GM18868 (cell line): ENCODE measurements around the gene SAMD4B.
"Not testable (repeated sequence)": the region's sequence is repeated elsewhere in the genome, so short reads cannot be mapped to it uniquely, and the experiment has no call there.

Experiments
- ATAC-seq: cut with Tn5 transposase; IDR thresholded peaks from one replicate; pipeline ENCODE4 v1.9.1; 2021; ENCODE audit warnings: mild to moderate bottlenecking, moderate library complexity; ENCODE audit not compliant: unreplicated experiment

SAMD4B gene

GRCh38 chr19:39333507-39333906 lies 8.7 kb upstream of the SAMD4B start:
- ATAC-seq, result no peak

DNA sequence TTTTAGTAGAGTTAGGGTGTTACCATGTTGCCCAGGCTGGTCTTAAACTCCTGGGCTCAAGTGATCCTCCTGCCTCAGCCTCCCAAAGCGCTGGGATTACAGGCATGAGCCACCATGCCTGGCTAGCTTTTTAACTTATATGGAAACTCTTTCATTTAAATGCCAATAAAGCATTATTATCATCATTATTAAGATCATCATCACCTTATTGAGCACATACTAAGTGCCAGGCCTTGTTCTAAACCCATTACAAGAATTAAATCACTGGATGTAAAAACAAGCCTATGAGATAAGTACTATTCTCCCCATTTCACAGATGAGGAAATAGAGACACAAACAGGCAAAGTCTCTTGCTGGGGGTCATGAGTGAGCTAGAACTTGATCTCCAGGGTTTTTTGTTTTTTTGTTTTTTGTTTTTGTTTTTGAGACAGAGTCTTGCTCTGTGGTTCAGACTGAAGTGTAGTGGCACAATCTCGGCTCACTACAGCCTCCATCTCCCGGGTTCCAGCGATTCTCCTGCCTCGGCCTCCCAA lies 7.7 kb upstream of the SAMD4B start:
- ATAC-seq, result no peak

DNA sequence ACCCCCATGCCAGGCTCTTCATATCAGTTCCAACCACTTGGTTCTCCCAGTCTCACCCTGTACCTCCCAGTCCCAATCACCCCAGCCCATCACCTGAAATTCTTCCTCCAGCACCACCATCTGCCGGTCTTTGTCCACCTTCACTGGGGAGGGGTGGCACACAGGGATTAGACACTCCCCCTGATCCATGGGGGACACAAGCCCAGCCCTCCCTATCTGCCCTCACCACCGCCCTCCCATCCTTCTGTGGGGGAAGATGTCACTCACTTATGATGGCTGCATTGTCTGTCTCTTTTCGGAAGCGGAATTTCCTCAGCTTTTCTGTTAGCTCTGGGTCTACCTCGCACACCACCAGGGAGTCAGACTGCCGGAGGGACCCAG lies 7.1 kb upstream of the SAMD4B start:
- ATAC-seq, result no peak

- no peak for ATAC-seq
Measured at GRCh38 chr19:39336483-39336882, 5.7 kb upstream of the SAMD4B start.

DNA sequence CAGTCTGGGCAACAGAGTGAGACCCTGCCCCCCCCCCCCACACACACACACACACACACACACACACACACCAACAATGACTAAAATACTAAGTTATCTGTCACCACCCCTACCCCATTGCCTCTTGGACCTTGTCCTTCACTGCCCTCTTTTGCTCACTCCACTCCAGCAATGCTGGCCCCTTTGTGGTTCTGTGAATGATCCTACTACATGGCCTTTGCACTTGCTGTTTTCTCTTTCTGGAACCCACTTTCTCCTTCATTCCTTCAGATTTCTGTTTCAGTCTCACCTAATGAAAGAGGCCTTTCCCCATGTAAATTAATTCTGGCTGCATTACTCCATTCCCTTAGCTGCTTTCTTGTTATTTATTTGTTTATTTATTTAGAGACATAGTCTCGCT lies 2.5 kb upstream of the SAMD4B start:
- no peak for ATAC-seq

- ATAC-seq, result not testable (repeated sequence)
Measured at GRCh38 chr19:39340156-39340555, 2.1 kb upstream of the SAMD4B start.

DNA sequence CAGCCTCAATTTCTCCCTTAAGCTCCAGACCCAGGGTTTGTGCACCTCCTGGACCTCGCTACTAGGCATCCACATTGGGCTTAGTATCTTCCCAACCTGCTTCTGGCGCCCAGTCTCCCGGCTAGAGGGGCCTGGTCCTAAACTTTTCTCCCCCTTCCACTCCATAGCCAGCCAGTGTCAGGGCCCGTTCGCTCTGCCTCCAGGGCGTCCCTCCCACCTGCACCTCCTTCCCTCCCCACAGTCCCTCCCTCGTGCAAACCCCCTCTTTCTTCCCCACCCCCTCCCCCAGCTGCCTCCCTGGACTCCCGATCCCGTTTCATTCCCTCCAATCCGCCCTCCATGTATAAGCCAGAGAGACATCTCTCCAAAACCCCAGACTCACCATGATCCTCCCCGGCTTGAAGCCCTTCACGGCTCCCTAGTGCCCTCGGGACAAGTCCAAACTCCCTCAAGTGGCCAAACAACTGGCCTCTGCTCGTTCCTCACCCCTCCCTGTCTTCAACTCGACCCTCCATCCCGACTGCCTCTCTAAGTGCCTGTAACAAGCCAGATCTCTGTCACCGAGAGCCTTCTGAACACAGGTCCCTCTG lies 997 bp upstream of the SAMD4B start:
- no peak for ATAC-seq

DNA sequence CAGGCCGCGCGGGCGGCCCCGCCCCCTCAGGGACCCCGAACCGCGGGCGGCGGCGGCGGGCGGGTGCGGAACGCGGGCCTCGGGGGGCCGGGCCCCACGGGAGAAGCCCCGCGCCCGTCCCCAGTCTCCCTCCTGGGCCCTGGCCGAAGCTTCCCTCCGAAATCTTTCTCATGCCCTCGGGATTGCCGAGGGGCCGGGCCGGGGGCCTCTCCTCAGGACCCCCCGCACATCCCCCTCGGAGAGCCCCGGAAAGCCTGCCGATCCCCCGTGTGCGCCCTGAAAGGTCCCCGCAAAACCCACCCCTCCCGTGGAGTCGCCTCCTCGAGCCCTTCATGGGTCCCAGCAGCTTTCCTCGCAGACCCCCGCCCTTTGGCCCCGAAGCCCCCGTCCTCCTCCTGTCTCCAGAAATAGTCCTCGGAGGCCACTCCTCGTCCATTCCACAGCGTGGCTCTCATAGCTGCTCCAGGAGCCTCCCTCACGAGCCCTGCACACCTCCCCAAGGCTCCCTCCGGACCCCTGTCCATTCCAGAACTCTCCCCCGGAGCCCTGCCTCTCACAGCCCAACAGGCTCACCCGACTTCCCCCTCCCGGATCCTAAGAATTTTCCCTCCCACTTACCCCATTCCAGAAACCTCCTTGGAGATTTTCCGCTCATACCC lies 555 bp downstream of the SAMD4B start:
- ATAC-seq, result no peak

DNA sequence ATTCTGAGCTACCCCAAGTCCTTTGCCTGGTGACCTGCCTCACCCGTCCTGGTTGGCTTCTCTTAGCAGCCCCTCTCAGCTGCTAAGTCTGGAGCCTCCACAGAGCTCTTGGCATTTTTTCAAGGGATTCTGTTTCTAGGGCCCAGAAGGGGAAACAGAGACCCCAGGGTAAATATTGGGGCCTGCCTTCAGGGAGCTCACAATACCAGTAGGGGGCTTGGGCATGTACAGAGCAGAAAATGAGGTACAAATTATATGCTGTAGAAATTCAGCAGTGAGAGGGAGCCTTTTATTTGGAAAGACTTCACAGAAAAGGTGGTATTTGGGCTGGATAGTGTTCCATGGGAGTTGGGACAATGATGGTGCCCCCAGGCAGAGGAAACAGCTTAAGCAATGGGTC lies 3.7 kb downstream of the SAMD4B start:
- ATAC-seq, result no peak

DNA sequence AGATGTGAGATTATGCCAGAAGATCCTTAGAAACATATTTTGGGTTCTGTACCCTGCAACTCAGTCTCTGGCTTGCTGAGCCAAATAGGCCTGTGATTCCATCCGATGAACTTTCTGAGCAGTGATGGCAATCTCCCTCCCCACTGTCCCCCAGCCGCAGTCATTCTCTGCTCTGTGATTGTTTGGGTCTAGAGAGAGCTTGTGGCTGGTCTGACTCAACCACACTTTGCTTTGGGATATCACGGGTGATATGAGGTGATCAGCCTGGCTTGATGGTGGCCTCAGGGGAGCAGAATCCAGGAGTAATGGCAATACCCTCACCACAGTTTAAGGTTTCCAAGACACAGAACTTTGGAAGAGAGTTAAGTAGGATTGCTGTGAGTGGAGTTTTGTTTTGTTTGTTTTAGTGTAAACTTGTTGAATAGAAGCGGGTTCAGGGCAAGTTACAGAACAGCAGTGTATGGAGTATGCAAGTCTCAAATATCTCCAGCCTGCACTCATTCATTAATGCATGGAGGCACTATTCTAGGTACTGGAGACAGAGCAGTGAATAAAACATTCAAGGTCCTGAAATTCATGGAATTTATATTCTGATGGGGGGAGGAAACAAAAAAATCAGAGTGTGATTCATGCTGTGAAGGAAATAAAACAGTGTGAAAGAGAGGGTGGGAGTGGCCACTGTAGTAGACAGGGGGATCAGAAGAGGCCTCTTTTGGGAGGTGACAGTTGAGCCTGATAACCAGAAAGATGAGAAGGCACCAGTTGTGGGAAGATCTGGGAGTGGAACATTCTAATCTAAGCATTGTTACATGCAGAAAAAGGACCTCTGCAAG lies 5.3 kb downstream of the SAMD4B start:
- ATAC-seq, result no peak

GRCh38 chr19:39349326-39349725 lies 7.1 kb downstream of the SAMD4B start:
- ATAC-seq, result no peak

DNA sequence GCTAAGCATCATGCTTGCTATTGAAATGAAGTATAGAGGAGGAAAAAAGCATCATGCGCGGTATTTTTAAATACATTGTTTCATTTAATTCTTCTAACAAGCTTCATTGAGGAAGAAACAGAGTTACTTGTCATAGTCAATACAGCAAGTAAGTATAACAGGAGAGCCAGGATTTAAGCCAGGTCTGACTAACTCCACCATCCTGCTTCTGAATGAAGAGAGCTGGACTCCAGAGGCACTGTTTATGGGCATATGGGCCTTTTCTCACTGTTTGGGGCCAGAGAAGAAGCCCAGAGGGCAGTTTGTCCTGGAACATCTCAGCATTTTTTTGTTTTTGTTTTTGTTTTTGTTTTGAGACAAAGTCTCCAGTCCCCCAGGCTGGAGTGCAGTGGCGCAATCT lies 7.9 kb downstream of the SAMD4B start:
- ATAC-seq, result no peak

GRCh38 chr19:39351537-39352064 lies 9.4 kb downstream of the SAMD4B start:
- no peak for ATAC-seq

GRCh38 chr19:39352381-39353255 lies 10.4 kb downstream of the SAMD4B start:
- ATAC-seq, result no peak

DNA sequence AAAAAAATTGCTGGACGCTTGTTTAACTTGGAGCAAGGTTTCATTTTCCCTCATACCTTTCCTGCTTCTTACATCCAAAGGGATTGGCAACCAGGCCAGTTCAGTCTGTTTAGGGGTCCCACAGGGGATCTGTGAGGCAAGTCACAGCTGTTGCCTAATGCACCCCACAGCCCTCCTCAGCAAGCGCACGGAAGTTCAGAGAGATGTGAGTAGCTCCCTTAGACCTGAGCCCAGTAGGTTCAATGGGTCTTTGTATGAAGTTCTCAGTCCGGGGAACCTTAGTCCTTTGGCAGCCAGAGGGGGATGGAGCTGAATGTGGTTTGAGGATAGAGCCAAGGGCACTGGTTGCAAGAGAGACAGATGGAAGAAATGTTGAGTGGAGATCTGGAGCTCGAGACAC lies 13.0 kb downstream of the SAMD4B start:
- no peak for ATAC-seq

DNA sequence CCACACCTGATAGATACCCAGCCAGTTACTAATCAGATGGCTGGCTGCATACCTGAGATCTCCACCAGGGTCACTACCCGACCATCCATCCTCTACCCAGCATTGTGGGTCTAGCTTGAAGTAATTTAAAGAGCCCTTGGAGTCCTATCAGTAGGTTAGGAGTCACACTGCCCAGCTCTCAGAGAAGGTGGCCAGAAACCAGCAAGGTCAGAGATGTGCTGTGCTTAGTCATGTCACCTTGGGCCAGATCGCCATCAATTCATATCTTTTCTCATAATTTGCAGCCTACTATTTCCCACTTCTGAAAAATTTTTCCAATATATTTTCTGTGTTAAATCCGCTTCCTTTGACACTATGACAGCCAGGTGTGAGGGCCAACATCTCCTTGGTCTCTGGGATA lies 13.9 kb downstream of the SAMD4B start:
- no peak for ATAC-seq

DNA sequence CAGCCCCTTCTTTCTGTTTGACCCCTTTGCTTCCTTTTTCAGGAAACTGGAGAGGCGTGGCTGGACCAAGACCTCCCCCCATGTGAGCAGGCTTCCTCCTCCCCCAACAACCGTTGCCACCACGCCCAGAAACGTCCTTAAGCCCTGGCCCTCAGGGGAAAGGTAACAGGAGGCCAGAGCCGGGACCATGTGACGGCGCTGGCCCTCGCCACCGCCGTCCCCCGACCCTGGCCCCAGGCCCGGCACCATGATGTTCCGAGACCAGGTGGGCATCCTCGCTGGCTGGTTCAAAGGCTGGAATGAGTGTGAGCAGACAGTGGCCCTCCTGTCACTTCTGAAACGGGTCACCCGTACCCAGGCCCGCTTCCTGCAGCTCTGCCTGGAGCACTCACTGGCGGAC lies 14.4 kb downstream of the SAMD4B start:
- no peak for ATAC-seq

- ATAC-seq, result no peak
Measured at GRCh38 chr19:39359026-39359425, 16.8 kb downstream of the SAMD4B start.

DNA sequence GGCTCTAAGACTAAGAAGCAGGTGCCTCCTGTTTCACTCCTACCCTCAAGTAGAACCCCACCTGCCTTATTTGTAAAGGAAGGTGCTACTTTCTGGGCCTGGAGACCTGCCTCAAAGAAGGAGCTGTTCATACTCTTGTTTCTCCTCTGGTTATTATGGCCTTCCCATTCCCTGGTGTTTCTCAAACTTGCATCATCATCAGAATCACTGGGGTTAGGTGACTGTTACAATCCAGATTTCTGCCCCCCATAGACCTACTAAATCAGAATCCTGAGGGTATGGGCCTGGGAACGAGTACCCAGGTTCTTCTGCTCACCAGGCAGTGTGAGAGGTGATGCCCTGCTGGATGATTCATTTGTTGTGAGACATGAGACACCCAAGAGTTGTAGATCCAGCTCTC lies 18.4 kb downstream of the SAMD4B start:
- ATAC-seq, result no peak
